ENCODE measurements around the gene TMEM233.
"Not testable (repeated sequence)": the region's sequence is repeated elsewhere in the genome, so short reads cannot be mapped to it uniquely, and the experiment has no call there.

TMEM233 gene

DNA sequence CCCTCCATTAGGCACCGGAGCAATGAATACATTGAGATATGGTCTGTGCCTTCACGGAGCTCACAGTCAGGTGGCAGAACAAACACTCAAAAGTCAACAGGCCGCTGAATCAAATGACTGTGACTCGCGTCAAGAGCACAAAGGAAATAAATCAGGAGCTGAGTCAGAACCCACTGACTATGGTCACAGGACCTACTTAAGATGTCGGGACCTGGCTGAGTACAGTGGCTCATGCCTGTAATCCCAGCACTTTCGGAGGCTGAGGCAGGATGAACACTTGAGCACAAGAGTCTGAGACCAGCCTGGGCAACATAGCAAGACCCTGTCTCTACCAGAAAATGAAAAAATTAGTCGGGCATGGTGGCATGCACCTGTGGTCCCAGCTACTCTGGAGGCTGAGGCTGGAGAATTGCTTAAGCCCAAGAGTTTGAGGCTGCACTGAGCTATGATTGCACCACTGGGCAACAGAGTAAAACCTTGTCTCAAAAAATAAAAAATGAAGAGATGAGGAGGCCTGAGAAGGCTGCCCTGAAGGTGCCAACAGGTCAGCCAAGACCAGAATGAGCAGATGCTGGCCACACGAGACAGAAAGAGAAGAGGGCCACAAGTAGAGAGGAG, 19.9 kb downstream of the TMEM233 start:
- FAIRE-seq: no peak

DNA sequence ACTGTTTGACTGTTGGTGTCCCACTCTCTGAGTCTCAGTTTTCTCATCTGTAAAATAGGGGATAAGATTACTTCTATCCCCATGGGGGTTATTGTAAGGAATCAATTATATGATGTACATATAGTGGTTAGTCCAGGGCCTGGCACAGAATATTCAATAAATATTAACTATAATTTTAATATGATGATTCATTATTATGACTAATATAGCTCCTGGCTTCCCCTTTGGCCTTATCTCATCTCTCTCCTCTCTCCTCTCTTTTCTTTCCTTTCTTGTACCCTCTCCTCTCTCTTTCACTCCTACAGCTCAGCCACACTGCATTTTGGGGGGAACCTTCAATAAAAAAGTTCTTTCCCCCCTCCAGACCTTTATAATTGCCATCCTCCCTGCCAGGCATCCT, 21.1 kb downstream of the TMEM233 start:
- FAIRE-seq: no peak

DNA sequence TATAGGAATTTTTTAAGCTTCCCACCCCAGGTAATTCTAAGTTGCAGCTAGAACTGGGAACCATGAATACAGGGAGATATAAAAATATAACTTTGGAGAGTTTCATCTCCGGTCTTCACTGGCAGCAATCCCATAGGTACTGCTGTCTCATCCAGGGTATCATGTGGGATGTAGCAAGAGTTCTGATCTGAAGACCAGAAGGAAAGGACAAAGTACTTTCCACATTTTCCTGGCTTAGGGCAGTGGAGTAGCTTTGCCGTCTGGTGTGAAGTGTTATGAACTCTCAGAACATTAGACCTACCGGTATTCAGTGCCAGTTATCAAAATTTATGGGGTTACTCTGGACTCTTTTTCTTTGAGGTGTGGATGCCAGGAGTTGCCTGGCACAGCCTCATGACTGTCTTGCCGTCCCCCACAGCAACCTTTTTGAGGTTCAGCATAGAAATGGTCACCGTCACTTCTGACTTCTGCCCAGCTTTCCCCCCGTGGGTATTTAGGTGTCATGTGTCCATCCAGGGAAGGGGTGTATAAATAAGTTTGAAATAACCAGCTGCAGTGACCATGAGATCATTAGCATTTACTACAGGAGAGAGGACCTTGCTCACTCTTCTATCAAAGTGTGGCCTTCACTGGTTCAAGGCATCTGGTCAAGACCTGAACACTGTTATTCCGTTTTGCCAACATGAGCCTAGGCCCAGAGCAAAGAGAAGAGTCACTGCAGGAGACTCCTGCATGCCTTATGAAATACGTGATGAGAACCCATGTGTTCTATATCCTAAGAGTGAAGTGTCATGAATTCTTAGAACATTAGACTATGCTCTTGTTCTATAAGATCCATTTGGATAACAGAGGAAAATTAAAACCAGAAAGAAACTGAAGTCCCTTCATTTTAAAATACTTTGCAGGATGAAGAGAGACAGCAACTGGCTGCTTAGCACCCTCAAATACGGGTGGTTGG, 22.2 kb downstream of the TMEM233 start:
- no peak for FAIRE-seq

DNA sequence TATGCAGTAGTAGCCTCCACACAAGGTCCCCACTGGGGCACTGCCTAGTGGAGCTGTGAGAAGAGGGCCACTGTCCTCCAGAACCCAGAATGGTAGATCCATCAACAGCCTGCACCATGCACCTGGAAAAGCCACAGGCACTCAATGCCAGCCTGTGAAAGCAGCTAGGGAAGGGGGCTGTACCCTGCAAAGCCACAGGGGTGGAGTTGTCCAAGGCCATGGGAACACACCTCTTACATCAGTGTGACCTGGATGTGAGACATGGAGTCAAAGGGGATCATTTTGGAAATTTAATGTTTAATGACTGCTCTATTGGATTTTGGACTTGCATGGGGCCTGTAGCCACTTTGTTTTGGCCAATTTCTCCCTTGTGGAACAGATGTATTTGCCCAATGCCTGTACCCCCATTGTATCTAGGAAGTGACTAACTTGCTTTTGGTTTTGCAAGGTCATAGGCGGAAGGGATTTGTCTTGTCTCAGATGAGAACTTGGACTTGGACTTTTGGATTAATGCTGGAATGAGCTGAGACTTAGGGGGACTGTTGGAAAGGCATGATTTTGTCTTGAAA, 24.8 kb downstream of the TMEM233 start:
- FAIRE-seq: not testable (repeated sequence)

DNA sequence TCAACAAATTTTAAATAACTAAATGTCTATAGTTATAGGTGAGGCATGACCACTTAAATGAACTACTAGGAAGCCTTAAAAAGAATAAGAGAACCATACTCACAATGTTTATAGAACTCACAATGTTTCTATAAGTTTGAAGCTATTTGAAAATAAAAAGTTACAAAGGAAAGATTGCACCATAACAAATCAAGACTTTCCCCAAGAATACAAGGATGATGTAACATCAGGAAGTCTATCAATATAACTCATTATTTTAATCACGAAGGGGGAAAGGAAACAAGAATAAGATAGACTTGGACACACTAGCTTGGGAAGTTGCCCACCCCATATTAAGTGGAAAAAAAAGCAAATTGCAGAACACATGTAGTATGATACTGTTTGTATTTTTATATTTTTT, 26.9 kb downstream of the TMEM233 start:
- FAIRE-seq: no peak

DNA sequence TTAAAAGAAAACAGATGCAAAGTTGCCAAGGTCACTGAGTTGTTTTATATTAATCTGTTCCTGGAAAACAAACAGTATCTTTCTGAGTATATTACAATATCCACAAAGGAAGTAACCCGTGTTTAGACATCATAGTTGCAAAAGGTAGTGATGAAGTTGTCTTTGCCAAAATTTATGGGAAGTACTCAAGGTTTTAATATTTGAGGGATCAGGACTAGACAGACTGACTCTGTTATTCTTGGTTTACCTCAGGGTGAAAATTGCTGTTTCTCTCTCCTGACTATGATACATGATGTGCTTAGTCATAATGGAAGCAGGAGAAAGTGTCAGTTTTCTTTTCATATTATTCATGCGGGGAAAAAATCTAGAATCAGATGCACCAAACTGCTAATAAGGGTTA, 28.3 kb downstream of the TMEM233 start:
- no peak for FAIRE-seq

DNA sequence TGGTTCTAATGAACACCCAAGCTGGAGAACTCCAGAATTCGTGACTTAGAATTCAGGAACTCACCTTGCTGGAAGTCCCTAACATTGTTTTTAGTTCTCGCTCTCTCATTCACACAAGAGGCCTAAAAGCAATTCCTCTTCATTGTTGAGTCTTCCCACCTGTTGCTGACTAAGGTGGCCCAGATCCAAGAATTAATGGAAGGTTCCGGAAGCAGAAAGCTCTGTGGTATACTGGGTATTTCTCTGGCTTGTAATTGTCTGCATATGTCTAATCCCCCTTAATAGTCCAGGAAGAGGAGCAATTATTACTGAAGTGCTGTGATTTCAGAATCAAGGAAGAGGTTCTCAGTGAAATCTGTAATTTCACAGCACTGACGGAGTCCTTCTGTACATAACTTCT, 31.4 kb downstream of the TMEM233 start:
- no peak for FAIRE-seq

DNA sequence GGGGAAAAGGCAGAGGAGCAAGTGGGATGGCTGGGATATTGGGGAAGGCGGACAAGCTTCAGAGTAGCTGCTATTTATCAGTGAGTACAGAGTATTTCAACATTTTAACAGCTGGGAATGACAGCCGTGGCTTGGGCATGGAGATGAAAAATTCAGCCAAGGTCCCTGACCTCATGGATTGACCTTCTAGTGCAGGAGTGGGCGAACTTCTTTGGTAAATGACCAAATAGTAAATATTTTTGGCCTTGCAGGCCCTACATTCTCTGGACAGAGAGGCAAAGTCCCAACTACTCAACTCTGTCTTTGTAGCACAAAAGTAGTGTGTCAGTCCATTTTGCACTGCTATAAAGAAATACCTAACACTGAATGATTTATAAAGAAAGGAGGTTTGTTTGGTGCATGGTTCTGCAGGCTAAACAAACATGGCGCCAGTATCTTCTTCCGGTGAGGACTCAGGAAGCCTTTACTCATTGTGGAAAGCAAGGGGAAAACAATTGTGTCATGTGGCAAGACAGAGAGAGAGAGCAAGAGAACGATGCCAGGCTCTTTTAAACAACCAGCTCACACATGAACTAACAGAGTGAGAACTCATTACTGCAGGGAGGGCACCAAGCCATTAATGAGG, 33.6 kb downstream of the TMEM233 start:
- FAIRE-seq: no peak

DNA sequence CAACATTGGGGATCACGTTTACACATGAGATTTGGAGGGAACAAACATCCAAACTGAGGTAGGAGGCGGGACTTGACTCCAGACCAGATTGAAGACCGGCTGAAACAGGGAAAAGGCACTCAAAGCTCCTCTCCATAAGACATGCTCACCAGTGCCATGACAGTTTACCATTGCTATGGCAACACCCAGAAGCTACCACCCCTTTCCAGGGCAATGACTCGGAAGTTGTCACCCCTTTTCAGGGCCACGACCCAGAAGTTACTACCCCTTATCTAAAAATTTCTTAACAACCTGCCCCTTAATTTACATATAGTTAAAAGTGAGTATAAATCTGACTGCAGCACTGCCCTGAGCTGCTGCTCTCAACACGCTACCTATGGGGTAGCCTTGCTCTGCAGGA, 34.1 kb downstream of the TMEM233 start:
- no peak for FAIRE-seq

DNA sequence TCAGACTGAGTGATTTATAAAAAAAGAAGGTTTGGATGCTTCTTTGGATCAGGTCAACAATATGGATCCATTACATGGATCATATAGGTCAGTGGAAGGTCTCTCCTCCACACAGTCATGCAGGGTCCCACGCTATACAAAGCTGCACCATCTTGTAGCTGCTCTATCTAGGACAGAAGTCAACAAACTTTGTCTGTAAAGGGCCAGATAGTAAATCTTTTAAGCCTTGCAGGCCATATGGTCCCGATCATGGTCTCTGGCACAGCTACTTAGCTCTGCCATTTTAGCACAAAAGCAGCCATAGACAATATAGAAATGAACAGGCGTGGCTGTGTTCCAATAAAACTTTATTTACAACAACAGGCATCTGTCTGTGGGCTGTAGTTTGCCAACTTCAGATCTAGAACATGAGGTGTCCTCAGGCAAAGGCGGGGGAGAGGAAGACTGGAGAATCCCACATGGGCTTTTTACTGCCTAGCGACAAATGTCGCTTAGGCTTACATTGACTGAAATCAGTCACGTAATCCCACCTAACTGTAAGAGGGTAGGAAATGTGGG, 36.7 kb downstream of the TMEM233 start:
- FAIRE-seq: no peak

DNA sequence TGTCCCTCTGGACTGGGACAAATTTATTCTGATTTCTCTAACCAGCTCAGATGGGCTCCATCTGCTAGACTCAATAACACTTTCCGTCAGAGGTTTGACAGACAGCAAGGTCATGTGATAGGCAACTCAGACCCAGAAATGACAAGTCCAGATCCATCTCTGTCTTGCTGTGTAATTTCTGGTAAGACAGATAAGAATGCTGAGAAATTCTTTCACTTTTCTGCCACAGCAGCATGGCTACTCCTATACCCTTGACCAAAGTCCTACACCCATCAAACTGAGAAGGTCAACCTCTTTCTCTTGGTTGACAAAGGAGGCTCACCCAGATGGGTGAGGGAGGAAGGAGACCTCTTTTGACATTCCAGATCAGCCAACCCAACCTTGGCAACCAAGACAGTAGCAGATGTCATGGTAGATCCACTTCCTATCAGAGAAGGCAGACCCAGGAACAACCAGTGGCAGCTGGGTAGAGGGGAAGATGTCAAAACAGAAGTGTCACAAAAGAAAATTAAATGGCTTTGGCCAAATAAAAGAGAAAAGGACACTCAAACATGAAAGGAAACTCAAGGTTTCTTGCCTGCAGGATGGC, 37.5 kb downstream of the TMEM233 start:
- no peak for FAIRE-seq

DNA sequence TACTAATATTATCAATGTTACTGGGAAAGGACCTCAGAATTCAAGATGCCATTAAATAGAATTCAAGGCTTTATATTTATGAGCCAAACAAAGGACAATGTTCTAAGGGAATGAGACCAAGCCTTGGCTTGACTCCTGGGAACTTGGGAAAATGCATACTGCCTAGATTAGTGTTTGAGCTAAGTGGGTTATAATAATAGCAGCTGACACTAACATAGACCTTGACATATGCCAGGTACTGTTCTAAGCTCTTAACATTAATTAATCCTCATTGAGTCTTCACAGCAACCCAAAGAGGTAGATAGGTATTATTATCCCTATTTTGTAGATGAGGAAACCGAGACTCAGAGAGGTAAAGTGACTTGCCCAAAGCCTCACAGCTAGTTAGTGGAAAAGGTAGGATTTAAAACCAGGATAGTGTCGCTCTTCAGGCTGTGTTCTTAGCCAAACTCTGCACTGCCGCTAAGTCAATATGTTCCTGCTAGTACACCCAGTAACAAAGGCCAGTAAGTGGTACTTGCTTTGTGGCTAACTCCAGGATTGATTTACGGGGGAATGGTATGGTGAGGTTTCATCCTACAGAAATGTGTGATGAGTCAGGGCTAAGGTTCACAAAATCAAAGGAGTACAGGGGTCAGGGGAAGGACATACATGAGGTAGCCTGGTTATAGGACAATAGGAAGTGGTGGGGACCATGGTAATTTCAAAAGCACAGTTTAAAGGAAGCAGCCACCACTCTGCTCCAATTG, 38.5 kb downstream of the TMEM233 start:
- no peak for FAIRE-seq

DNA sequence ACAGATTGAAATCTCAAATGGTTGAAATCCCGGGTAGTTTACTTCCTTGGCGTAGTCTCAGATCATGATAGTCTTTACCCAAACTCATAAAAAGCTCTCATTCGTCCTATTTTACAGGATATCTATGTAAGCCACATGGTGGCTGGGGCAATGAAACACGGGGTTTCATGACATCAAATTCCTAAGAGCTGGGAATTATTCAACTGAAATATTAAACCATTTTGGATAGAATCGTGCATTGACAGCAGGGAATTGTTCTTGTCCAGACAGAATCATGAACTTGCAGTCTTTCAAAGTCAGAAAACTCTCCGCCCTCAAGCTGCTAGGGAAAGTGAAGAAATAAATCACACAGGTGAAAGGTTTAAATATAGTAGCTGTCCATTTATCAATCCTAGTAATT, 41.2 kb downstream of the TMEM233 start:
- no peak for FAIRE-seq

DNA sequence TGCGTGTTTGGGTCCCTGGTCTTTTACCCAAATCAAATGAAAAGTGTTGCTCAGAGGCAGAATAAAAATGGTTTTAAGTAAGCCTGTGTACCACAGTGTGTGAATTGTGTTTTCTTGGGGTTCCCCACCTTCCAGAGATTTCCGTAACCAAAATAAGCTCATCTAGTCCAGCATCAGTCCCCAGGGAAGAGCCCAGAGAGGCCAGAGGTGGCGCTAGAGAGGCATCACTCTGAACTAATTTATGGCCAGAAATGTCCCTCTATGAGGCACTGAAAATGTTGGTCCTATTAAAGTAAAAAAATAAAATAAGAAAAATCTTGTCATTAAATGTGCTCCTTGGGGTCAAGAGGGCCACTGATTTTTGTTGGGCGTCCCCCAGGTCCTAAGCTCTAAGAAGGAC, 49.4 kb downstream of the TMEM233 start:
- FAIRE-seq: no peak

DNA sequence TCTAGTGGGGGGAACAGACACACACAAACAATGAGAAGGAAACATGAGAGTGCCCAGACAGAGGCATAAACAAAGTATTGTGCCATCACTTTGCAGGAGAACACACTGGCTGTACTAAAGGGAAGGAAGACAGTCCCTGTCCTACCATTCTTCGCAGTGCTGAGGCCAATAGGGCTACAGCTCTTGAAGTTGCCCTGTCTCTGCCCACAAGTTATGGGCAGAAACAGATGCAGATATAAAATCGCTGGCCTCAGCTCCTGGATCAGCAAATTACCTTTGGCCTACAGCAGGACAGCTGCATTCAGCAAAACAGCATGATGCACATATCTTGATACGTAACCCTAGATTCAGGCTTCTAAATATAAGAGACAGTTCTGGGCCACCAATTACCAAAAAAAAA, 51.4 kb downstream of the TMEM233 start:
- FAIRE-seq: no peak

DNA sequence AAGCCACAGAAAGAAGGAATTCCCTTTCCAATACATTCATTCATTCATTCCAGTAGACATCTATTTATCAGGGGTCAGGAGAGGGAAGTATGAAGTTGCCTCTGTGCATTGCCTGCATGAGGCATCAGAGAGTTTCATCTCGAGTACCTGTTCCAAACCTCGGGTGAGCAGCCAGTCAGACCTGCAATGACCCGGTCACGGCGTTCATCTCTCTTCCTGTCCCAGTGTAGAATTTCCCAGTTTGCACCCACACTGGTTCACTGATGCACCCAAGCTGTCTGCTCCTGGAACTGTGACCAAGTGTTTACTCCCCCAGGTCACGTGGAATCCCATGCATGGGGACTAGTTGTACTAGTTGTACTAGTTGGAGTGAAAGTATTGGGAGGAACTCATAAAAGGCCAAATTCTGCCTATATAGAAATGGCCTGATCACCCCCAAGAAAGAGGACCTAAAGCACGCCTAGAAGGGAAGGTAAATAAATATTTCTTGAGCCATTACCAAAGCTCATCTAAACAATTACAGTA, 52.0 kb downstream of the TMEM233 start:
- no peak for FAIRE-seq

DNA sequence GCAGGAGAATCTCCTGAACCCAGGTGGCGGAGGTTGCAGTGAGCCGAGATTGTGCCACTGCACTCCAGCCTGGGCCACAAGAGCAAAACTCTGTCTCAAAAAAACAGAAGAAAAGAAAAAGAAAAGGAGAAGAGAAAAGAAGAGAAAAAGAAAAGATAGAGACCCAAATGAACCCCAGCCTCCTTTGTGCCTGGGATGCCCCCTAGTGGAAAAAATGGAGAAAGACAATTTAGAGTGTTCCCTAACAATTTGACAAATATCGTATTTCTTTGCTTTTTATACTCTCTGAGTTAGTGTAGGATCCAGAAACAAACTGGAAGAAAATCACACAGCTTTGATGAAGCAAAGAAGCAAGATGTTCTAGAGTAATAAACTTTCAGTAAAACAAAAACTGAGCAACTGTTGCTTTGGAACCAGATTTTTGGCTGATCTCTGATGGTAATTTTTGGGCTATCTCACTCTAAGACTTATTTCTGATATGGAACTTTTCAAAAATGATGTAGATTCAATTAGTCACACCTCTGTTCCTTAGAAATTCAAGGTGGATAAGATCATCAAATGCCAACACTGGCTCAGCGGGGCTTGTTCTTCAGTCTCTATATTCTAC, 55.7 kb downstream of the TMEM233 start:
- no peak for FAIRE-seq

DNA sequence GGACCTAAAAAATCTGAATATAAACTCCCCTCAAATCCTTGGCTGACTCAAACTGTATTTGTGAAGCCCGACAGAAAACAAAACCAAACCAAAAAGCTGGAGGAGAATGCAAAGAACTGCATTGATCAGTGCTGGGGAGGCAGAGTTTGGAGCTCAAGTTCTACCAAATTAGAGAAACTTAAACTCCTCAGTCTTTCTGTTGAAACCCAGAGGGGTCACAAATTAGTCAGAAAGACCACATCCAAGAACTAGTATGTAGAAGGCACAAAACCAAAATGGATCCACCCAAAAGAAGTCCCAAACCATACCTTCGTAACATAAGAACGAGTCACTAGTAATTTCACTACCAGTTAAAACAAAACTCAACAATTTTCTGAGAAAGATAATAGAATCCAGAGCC, 59.1 kb downstream of the TMEM233 start:
- no peak for FAIRE-seq

DNA sequence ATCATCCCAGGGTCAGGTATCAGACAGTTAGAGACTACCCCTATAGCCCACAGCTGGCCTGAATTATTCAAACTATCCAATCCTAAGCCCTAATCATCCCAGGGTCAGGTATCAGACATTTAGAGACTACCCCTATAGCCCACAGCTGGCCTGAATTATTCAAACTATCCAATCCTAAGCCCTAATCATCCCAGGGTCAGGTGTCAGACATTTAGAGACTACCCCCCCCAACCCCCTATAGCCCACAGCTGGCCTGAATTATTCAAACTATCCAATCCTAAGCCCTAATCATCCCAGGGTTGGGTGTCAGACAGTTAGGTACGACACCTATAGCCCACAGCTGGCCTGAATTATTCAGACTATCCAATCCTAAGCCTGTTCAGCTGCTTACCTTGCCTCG, 63.4 kb downstream of the TMEM233 start:
- not testable (repeated sequence) for FAIRE-seq

DNA sequence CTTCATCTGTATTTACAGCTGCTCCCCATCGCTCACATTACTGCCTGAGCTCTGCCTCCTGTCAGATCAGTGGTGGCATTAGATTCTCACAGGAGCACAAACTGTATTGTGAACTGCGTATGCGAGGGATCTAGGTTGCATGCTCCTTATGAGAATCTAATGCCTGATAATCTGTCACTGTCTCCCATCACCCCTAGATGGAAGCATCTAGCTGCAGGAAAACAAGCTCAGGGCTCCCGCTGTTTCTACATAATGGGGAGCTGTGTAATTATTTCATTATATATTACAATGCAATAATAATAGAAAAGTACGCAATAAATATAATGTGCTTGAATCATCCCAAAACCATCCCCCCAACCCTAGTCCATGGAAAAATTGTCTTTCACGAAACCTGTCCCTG, 64.6 kb downstream of the TMEM233 start:
- FAIRE-seq: not testable (repeated sequence)

DNA sequence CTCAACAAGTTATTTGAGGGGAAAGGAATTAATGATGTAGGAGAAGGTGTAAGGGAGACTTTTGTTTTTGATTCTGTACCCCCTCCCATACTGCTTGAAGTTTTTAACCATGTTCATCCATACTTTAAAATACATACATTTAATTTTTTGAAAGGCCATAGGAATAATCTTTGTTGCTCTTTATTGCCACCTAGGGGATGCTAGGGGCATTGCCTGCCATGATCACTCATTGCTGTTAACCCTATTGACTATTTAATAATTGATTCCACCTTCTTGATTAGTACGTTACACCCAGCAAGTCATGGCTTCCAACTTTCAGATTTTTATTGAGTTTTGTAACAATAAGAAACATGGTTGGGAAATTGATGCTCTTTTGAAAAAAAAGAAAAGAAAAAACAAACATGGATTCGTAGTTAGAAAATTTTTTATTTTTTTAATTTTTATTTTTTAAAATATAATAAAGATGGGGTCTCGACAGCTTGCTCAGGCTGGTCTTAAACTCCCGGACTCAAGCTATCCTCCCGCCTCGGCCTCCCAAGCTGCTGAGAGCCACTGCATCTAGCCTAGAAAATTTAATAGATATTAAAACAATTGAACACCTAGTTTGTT, 65.8 kb downstream of the TMEM233 start:
- no peak for FAIRE-seq
